ENCODE results near the gene HIP1R. TPM values are rescaled to one million over a fixed set of nuclear protein-coding genes. Genes with fewer than 3 reads are reported as not detected.
A peak's percentile ranks its signal among the peaks of the same experiment; 100 is the strongest.

The HIP1R gene
- total and polyA plus RNA-seq, 10 of the 15 experiments (the other 5 are each of a cell fraction or from before 2014, with no cell fraction given) = 0.18 to 27.7 (median 11.7) TPM

GRCh38 chr12:122875590-122876220 lies 40.4 kb downstream of the HIP1R start (continued):
- 0 out of 4 replicates have a peak, but pooled peaks of 1 of the 2 experiments have one; percentile 29 for TF ChIP-seq BHLHE40 (IDR thresholded peaks at IDR 0.05; ENCODE audit: borderline replicate concordance in 1 of 2, low read depth in 2 of 2, low read length in 1 of 2)
- no peak for TF ChIP-seq ZBTB4 (CRISPR knock-in tag; IDR thresholded peaks at IDR 0.05)
- TF ChIP-seq E4F1 (IDR thresholded peaks at IDR 0.05; ENCODE audit: borderline replicate concordance, partially characterized antibody) = no peak
- TF ChIP-seq MEF2B (IDR thresholded peaks at IDR 0.05; ENCODE audit: partially characterized antibody, poor library complexity, severe bottlenecking) = peak; percentile 60
- TF ChIP-seq USF2 (IDR thresholded peaks at IDR 0.05; ENCODE audit: borderline replicate concordance, low read depth, low read length) = no peak
- peak; percentile 86 for TF ChIP-seq ATF7 (IDR thresholded peaks at IDR 0.05; ENCODE audit: low read depth)
- TF ChIP-seq EGR1 (IDR thresholded peaks at IDR 0.05; ENCODE audit: borderline replicate concordance in 1 of 2, low read depth in 2 of 2, low read length in 2 of 2) = no peak
- peak; percentile 22; the same call in 1 of the 2 replicates for TF ChIP-seq CREB1 (IDR thresholded peaks at IDR 0.05; ENCODE audit: low read depth)
- peak; percentile 85 for TF ChIP-seq RUNX3 (IDR thresholded peaks at IDR 0.05; ENCODE audit: low read length)
- no peak for TF ChIP-seq IRF3 (IDR thresholded peaks at IDR 0.05)
- peak; percentile 57 to 66; a peak in 3 of 4 replicates for TF ChIP-seq IKZF2 (IDR thresholded peaks at IDR 0.05)
- no peak for TF ChIP-seq CBX5 (IDR thresholded peaks at IDR 0.05; ENCODE audit: low read depth)
- no peak for TF ChIP-seq MLLT1 (IDR thresholded peaks at IDR 0.05)
- no peak for TF ChIP-seq SPI1 (IDR thresholded peaks at IDR 0.05; ENCODE audit: borderline replicate concordance, insufficient read depth, low read depth, low read length)
- TF ChIP-seq EZH2 (IDR thresholded peaks at IDR 0.05; ENCODE audit: borderline replicate concordance, control insufficient read depth, low read depth, low read length) = no peak
- no peak for TF ChIP-seq ZNF207 (IDR thresholded peaks at IDR 0.05; ENCODE audit: borderline replicate concordance)
- TF ChIP-seq NFIC (IDR thresholded peaks at IDR 0.05; ENCODE audit: low read depth, low read length) = peak; percentile 92
- no peak for TF ChIP-seq ASH2L (IDR thresholded peaks at IDR 0.05; ENCODE audit: borderline replicate concordance, low read depth)
- TF ChIP-seq RCOR1 (conservative IDR thresholded peaks at IDR 0.05; ENCODE audit: low read depth, low read length) = no peak
- TF ChIP-seq TCF12 (IDR thresholded peaks at IDR 0.05; ENCODE audit: low read depth, low read length) = no peak

All from GM12878 (cell line).